Calu3 (cell line): ENCODE results near the gene ANKRD55. TPM values are rescaled to one million over a fixed set of nuclear protein-coding genes. Genes with fewer than 3 reads are reported as not detected.

ENCODE experiments used
- BruUV-seq: library from RNA; stranded (reverse); fragments of 400-500 nt; replicated peaks from 2 replicates; lab custom pipeline; 2021; lab: Mats Ljungman, UMichigan
- CTCF ChIA-PET: fragments of 300-600 bp; sonication (Branson Sonifier 250); formaldehyde crosslinking; loops from one replicate; lab custom pipeline; 2022; ENCODE audit warnings: antibody characterized with exemption; lab: Charles Lee
- DNase-seq: peaks from one replicate; pipeline ENCODE4 v3.0.0; 2022
- H3K27ac Mint-ChIP-seq: one replicate; pipeline ENCODE4 v1.8.0; 2022; ENCODE audit warnings: mixed read lengths; ENCODE audit not compliant: unreplicated experiment
- H3K27me3 Mint-ChIP-seq: one replicate; pipeline ENCODE4 v1.8.0; 2022; ENCODE audit warnings: mixed read lengths; ENCODE audit not compliant: unreplicated experiment
- H3K36me3 Mint-ChIP-seq: one replicate; pipeline ENCODE4 v1.8.0; 2022; ENCODE audit warnings: mild to moderate bottlenecking, moderate library complexity, mixed read lengths; ENCODE audit not compliant: insufficient read depth, unreplicated experiment
- H3K4me1 Mint-ChIP-seq: one replicate; pipeline ENCODE4 v1.8.0; 2022; ENCODE audit warnings: mild to moderate bottlenecking, low read depth, mixed read lengths; ENCODE audit not compliant: unreplicated experiment
- H3K4me3 Mint-ChIP-seq: one replicate; pipeline ENCODE4 v1.8.0; 2022; ENCODE audit warnings: mild to moderate bottlenecking, low read depth, moderate library complexity, mixed read lengths; ENCODE audit not compliant: unreplicated experiment
- H3K9me3 Mint-ChIP-seq: one replicate; pipeline ENCODE4 v1.8.0; 2022; ENCODE audit warnings: low read depth, mixed read lengths; ENCODE audit not compliant: unreplicated experiment
- intact Hi-C: fragments of 100-400 bp; cut with micrococcal nuclease; formaldehyde crosslinking; loops from one replicate; pipeline ENCODE4 v1.10.0; 2022; ENCODE audit not compliant: unreplicated experiment
- total RNA-seq: library from RNA; stranded (reverse); gene quantifications from 2 replicates; pipeline ENCODE4 v1.2.3, GENCODE V29; 2022
- TF ChIP-seq, protein P1 (sequence below): fragments of 200-600 bp; IDR thresholded peaks from one replicate; pipeline ENCODE4 v1.8.0; 2022; ENCODE audit warnings: antibody characterized with exemption; ENCODE audit not compliant: unreplicated experiment

ANKRD55 gene
- total RNA-seq, 1 experiment from 2014 or later, result not detected

- H3K36me3 Mint-ChIP-seq, result peaks cover 5% of the 10 kb centered on the region
- BruUV-seq, result no TSS peak
- H3K27me3 Mint-ChIP-seq, result no peaks in the 10 kb centered on the region
- DNase-seq, result no peak
- intact Hi-C loops, result loop anchor here (5.0 kb wide), 1 partner anchor 63 kb away; the partner anchor contains the start of gene IL6ST
- CTCF ChIA-PET, result no interaction called here
- TF ChIP-seq, protein P1, sequence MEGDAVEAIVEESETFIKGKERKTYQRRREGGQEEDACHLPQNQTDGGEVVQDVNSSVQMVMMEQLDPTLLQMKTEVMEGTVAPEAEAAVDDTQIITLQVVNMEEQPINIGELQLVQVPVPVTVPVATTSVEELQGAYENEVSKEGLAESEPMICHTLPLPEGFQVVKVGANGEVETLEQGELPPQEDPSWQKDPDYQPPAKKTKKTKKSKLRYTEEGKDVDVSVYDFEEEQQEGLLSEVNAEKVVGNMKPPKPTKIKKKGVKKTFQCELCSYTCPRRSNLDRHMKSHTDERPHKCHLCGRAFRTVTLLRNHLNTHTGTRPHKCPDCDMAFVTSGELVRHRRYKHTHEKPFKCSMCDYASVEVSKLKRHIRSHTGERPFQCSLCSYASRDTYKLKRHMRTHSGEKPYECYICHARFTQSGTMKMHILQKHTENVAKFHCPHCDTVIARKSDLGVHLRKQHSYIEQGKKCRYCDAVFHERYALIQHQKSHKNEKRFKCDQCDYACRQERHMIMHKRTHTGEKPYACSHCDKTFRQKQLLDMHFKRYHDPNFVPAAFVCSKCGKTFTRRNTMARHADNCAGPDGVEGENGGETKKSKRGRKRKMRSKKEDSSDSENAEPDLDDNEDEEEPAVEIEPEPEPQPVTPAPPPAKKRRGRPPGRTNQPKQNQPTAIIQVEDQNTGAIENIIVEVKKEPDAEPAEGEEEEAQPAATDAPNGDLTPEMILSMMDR, result no peak
- no peak overlapping the region for H3K4me3 Mint-ChIP-seq
- H3K4me1 Mint-ChIP-seq, result peaks cover 25% of the 10 kb centered on the region
- no peak overlapping the region for H3K27ac Mint-ChIP-seq
- H3K9me3 Mint-ChIP-seq, result no peaks in the 10 kb centered on the region
Observed at GRCh38 chr5:56055287-56055686, 177.8 kb downstream of the ANKRD55 start.

DNA sequence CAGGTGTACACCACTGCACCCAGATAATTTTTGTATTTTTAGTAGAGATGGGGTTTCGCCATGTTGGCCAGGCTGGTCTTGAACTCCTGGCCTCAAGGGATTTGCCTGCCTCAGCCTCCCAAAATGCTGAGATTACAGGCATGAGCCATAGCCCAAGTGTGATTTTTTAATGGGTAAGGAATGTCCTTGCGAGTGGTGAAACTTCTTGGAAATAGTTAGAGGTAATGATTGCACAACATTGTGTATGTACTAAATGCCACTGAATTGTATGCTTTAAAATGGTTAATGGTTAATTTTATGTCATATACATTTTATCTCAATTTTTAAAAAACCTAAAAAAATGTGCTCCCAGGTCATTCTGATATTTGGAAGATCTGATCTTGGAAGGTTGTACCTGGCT lies 178.5 kb downstream of the ANKRD55 start:
- H3K9me3 Mint-ChIP-seq, result no peaks in the 10 kb centered on the region
- CTCF ChIA-PET, result no interaction called here
- BruUV-seq, result no TSS peak
- TF ChIP-seq, protein P1, result no peak
- H3K4me3 Mint-ChIP-seq, result no peak overlapping the region
- H3K27me3 Mint-ChIP-seq, result no peaks in the 10 kb centered on the region
- no peak overlapping the region for H3K27ac Mint-ChIP-seq
- H3K4me1 Mint-ChIP-seq, result peaks cover 25% of the 10 kb centered on the region
- intact Hi-C loops, result loop anchor here (5.0 kb wide), 1 partner anchor 62 kb away; the partner anchor contains the start of gene IL6ST
- DNase-seq, result no peak
- H3K36me3 Mint-ChIP-seq, result peaks cover 5% of the 10 kb centered on the region

GRCh38 chr5:56053363-56053762 lies 179.8 kb downstream of the ANKRD55 start:
- no peak for DNase-seq
- no peak overlapping the region for H3K4me3 Mint-ChIP-seq
- no peaks in the 10 kb centered on the region for H3K27me3 Mint-ChIP-seq
- peaks cover 17% of the 10 kb centered on the region for H3K4me1 Mint-ChIP-seq
- no peaks in the 10 kb centered on the region for H3K9me3 Mint-ChIP-seq
- intact Hi-C loops, result no loop called here
- CTCF ChIA-PET, result no interaction called here
- BruUV-seq, result no TSS peak
- H3K27ac Mint-ChIP-seq, result no peak overlapping the region
- TF ChIP-seq, protein P1, result no peak
- peaks cover 5% of the 10 kb centered on the region for H3K36me3 Mint-ChIP-seq

DNA sequence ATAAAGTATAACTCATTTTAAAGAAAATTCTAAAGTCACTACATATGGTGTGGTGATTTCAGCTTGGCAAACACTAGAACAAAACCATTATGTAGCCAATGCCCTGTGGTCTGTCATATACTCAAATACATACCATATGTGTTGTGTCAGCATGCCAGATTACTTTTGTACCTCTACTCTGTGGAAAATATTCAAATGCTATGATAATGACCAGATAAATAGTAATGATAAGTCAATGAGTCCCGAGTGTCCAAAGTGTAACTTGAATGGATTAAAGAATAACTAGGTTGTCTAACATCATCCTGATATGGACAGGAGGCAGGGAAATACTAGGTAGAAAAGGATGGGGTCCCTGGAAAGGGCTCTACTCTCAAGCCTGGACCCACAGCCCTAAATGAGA lies 180.4 kb downstream of the ANKRD55 start:
- BruUV-seq, result no TSS peak
- no peak overlapping the region for H3K4me3 Mint-ChIP-seq

More for the DNA sequence above, 180.4 kb downstream of the ANKRD55 start:
- Mint-ChIP-seq H3K27ac (no peak overlapping the region), H3K27me3 (no peaks in the 10 kb centered on the region), H3K9me3 (no peaks in the 10 kb centered on the region), H3K4me1 (peaks cover 10% of the 10 kb centered on the region), H3K36me3 (no peaks in the 10 kb centered on the region)
- TF ChIP-seq, protein P1, result no peak
- CTCF ChIA-PET, result no interaction called here
- no peak for DNase-seq
- intact Hi-C loops, result no loop called here
